SH-SY5Y (cell line): ENCODE data around the gene DNAH17.

Experiments used
- GATA2 ChIP-seq: IDR thresholded peaks from 2 replicates; pipeline ENCODE4 v1.6.1; 2011; ENCODE audit warnings: mild to moderate bottlenecking, low read depth, low read length
- GATA3 ChIP-seq: IDR thresholded peaks from 2 replicates; pipeline ENCODE4 v1.6.1; 2011; ENCODE audit warnings: low read depth, mild to moderate bottlenecking, low read length, moderate library complexity

DNA sequence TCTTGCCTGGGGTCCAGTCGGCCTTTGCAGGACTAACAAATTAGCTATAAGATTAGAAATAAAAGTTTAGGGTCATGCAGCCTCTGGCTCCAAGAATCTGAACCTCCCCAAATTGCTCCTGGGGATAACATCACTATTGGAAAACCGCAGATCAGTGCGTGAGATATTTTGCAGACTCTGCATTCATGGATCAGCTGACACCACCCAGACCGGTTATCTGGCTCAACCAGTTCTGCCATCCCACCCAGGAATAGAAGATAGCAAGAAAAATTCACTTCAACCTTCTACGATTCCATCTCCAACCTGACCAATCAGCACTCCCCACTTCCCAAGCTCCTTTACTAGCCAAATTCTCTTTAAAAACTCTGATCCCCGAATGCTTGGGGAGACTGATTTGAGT is 203.0 kb downstream of the DNAH17 start:
- no peak for TF ChIP-seq GATA2
- TF ChIP-seq GATA3, result no peak
